Activated CD4-positive, alpha-beta T cell treated with anti-CD3 and anti-CD28 coated beads, Interleukin-2, amount 10 ng/mL, durations not matched to agents 7 days and 5 days (primary cell): ENCODE results near the gene FIG4. TPM values are rescaled to one million over a fixed set of nuclear protein-coding genes. Genes with fewer than 3 reads are reported as not detected.
"Not testable (repeated sequence)": the region's sequence is repeated elsewhere in the genome, so short reads cannot be mapped to it uniquely, and the experiment has no call there.

ENCODE experiments used
- CTCF ChIA-PET: fragments of 350-600 bp; sonication (Branson Sonifier 250); formaldehyde crosslinking; loops from one replicate; lab custom pipeline; 2021; ENCODE audit warnings: antibody characterized with exemption; lab: Charles Lee
- POLR2A ChIA-PET: fragments of 350-600 bp; sonication (Branson Sonifier 250); formaldehyde crosslinking; loops from one replicate; lab custom pipeline; 2021; ENCODE audit warnings: antibody characterized with exemption; lab: Charles Lee
- DNase-seq: peaks from one replicate; pipeline ENCODE4 v3.0.0-alpha.2; 2020
- H3K27ac Mint-ChIP-seq: one replicate; pipeline ENCODE4 v1.8.0; 2021; ENCODE audit warnings: mild to moderate bottlenecking, moderate library complexity, mixed read lengths
- H3K27me3 Mint-ChIP-seq: one replicate; pipeline ENCODE4 v1.8.0; 2021; ENCODE audit warnings: mixed read lengths
- H3K36me3 Mint-ChIP-seq: one replicate; pipeline ENCODE4 v1.8.0; 2021; ENCODE audit warnings: low read depth, mixed read lengths
- H3K4me1 Mint-ChIP-seq: one replicate; pipeline ENCODE4 v1.8.0; 2021; ENCODE audit warnings: mixed read lengths
- H3K4me3 Mint-ChIP-seq: one replicate; pipeline ENCODE4 v1.8.0; 2021; ENCODE audit warnings: mild to moderate bottlenecking, moderate library complexity, mixed read lengths
- H3K9me3 Mint-ChIP-seq: one replicate; pipeline ENCODE4 v1.8.0; 2021; ENCODE audit warnings: mixed read lengths
- total RNA-seq, 2 experiments: library from RNA; stranded (reverse); gene quantifications; one replicate each; pipeline ENCODE4 v1.2.3, GENCODE V29; 2021

FIG4 gene
- total RNA-seq, 2 experiments from 2014 or later, result 11.0 to 11.6 TPM

DNA sequence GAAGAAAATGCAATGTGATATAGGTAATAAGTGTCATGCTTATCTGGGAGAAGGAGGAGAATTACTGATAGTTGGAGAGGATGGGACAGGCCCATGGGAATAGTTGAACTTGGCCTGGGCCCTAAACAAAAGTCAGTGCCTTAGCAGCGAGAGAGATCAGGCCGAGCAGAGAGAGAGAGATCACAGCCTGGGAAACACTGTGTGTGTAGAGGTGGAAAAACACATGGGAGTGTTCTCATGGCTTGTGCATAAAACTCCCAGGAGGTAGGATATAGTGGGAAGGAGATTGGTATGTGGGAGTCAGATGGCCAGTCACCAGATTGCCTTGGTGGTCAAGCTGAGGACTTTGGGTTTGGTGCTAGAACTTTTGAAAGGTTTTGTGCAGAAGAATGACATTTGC lies 47.6 kb downstream of the FIG4 start:
- Mint-ChIP-seq H3K27ac (no peak overlapping the region), H3K4me3 (no peak overlapping the region), H3K4me1 (no peaks in the 10 kb centered on the region), H3K27me3 (no peaks in the 10 kb centered on the region), H3K9me3 (peaks cover 3% of the 10 kb centered on the region), H3K36me3 (peaks cover 13% of the 10 kb centered on the region)
- POLR2A ChIA-PET, result no interaction called here
- no peak for DNase-seq
- CTCF ChIA-PET, result no interaction called here

DNA sequence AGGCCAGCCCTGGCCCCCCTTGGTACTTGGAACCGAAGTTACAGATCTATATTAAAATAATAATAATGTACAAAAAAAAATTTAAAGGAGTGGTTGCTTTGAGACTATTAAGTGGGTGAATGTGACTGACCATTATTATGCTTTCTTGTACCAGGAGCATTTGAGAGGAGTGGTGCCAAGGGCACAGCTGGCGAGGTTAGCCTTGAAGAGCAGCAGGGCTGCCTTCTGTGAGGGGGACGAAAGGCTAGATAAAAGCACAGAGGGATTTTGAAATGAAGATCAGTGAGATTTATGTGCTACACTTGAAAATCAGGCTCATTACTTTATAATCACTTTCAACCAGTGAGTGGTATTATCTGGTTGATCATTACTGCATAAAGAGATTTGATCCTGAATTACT lies 48.6 kb downstream of the FIG4 start:
- no peak overlapping the region for H3K27ac Mint-ChIP-seq
- peaks cover 15% of the 10 kb centered on the region for H3K36me3 Mint-ChIP-seq
- POLR2A ChIA-PET, result no interaction called here
- H3K9me3 Mint-ChIP-seq, result peaks cover 6% of the 10 kb centered on the region
- CTCF ChIA-PET, result no interaction called here
- DNase-seq, result no peak
- H3K4me1 Mint-ChIP-seq, result no peaks in the 10 kb centered on the region
- no peak overlapping the region for H3K4me3 Mint-ChIP-seq
- no peaks in the 10 kb centered on the region for H3K27me3 Mint-ChIP-seq

DNA sequence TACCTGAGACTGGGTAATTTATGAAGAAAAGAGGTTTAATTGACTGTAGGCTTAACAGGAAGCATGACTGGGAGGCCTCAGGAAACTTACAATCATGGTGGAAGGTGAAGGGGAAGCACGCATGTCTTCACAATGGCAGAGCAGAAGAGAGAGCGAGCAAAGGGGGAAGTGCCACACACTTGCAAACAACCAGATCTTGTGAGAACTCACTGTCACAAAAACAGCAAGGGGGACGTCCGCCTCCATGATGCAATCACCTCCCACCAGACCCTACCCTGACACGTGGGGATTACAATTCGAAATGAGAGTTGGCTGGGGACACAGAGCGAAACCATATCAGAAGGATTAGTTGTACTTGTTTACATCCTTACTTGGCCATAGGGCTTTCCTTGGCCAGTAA lies 49.7 kb downstream of the FIG4 start:
- Mint-ChIP-seq H3K4me3 (no peak overlapping the region), H3K4me1 (no peaks in the 10 kb centered on the region), H3K27me3 (no peaks in the 10 kb centered on the region), H3K9me3 (peaks cover 7% of the 10 kb centered on the region), H3K27ac (no peak overlapping the region), H3K36me3 (peaks cover 22% of the 10 kb centered on the region)
- DNase-seq, result no peak
- ChIA-PET CTCF (no interaction called here), POLR2A (no interaction called here)

DNA sequence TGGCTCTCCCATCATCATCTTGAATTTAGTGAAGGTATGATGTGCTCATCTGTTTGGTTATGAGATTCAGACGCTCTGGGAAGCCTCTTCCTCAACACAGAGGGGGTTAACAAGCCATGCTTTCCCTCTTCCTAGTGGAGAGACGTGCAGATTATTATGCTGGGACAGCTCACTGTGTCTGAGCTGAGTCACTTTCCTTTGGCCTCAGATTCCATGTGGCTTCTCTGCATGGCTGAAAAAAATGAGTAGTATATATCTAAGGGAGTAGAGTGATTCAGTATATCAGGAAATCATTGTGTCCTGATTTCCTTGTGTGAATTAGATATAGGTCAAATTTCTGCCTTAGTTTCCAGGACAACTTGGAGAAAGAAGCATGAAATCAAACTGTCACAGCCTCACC lies 52.6 kb downstream of the FIG4 start:
- H3K27me3 Mint-ChIP-seq, result no peaks in the 10 kb centered on the region
- no peak for DNase-seq
- CTCF ChIA-PET, result no interaction called here
- H3K9me3 Mint-ChIP-seq, result peaks cover 7% of the 10 kb centered on the region
- POLR2A ChIA-PET, result no interaction called here
- H3K4me1 Mint-ChIP-seq, result no peaks in the 10 kb centered on the region
- H3K4me3 Mint-ChIP-seq, result no peak overlapping the region
- peaks cover 20% of the 10 kb centered on the region for H3K36me3 Mint-ChIP-seq
- H3K27ac Mint-ChIP-seq, result no peak overlapping the region

DNA sequence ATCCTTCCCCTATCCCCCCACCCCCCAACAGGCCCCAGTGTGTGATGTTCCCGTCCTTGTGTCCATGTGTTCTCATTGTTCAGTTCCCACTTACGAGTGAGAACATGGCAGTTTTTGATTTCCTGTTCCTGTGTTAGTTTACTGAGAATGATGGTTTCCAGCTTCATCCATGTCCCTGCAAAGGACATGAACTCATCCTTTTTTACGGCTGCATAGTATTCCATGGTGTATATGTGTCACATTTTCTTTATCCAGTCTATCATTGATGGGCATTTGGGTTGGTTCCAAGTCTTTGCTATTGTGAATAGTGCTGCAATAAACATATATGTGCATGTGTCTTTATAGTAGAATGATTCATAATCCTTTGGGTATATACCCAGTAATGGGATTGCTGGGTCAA lies 53.7 kb downstream of the FIG4 start:
- H3K4me3 Mint-ChIP-seq, H3K4me1 Mint-ChIP-seq, H3K27ac Mint-ChIP-seq, CTCF ChIA-PET, H3K9me3 Mint-ChIP-seq, H3K27me3 Mint-ChIP-seq, DNase-seq, POLR2A ChIA-PET: not testable (repeated sequence)
- H3K36me3 Mint-ChIP-seq, result peaks cover 20% of the 10 kb centered on the region

DNA sequence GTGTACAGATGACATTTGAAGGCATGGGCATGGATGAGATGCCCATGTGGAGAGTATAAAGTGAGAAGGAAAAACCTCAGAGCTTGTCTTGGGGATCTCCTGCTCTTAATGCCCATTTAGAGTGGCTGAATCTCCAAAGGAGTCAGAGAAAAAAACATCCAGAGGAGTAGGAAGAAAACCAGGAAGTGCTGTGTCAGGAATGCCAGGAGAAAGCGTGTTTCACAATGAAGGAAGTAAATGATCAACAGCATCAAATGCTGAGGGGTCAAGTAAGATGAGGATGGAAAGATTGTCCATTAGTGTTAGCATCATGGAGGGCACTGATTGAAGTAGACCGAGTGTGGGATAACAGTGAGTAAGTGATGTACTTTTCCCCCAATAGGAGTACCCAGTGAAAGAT lies 56.1 kb downstream of the FIG4 start:
- no peak for DNase-seq
- H3K4me3 Mint-ChIP-seq, result no peak overlapping the region
- H3K9me3 Mint-ChIP-seq, result peaks cover 3% of the 10 kb centered on the region
- CTCF ChIA-PET, result no interaction called here
- no peaks in the 10 kb centered on the region for H3K4me1 Mint-ChIP-seq
- peaks cover 12% of the 10 kb centered on the region for H3K36me3 Mint-ChIP-seq
- no peaks in the 10 kb centered on the region for H3K27me3 Mint-ChIP-seq
- POLR2A ChIA-PET, result interaction anchor here (0.5 kb wide), 1 partner anchor 35 kb away, joined by 3 read pairs; no protein-coding TSS in a partner anchor
- no peak overlapping the region for H3K27ac Mint-ChIP-seq

DNA sequence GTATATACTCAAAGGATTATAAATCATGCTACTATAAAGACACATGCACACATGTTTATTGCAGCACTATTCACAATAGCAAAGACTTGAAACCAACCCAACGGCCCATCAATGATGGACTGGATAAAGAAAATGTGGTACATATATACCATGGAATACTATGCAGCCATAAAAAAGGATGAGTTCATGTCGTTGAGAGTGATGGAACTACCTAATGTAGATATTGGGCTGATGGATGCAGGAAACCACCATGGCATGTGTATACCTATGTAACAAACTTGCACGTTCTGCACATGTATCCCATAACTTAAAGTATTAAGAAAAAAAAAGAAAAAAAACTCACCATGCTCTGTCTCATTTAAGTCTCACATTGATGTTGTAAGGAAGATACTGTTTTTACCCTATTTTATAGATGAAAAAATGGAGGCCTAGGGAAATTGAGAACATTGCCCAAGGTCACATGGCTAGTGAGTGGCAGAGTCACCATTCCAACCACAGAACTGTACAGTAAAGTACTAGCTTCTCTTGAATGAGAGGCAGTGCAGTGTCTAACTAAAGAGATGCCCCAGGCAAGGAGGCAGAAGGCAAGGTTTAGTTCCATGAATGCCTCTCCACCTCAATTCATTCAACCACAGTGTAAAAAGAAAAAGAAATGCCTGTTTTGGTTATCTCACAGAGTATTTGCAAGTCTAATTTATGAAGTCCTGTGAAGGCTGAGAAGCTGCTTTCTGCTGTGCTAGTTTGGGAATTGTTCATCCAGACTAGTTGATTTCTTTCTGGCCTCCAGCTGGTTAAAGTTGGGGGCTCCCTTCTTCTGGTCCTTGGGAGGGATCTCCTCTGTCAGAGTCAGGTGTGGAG lies 68.2 kb downstream of the FIG4 start:
- ChIA-PET CTCF (interaction anchor here (1.3 kb wide), 1 partner anchor 208 kb away, joined by 3 read pairs; no protein-coding TSS in a partner anchor), POLR2A (no interaction called here)
- Mint-ChIP-seq H3K4me3 (no peak overlapping the region), H3K36me3 (peaks cover 25% of the 10 kb centered on the region), H3K27me3 (no peaks in the 10 kb centered on the region), H3K9me3 (peaks cover 8% of the 10 kb centered on the region), H3K4me1 (peaks cover 14% of the 10 kb centered on the region), H3K27ac (no peak overlapping the region)
- no peak for DNase-seq

DNA sequence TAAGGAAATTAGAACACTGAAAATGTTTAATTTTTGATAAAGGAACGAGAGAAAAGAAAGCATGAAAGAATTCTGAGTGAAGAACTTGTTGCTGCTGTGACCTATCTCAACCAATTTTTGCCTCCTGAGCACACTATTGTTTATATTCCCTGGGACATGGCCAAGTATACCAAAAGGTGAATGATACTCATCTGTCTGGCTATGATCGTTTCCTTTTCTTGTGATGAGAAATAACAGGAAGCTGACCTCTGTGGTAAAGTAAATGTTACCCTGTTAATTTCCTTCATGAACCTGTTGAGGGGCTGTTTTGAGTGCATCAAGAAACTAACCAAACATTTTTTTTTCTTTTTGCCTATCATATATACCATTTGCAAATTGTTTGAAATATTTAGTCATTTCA lies 69.1 kb downstream of the FIG4 start:
- Mint-ChIP-seq H3K4me3 (no peak overlapping the region), H3K9me3 (peaks cover 8% of the 10 kb centered on the region), H3K4me1 (peaks cover 14% of the 10 kb centered on the region), H3K27me3 (no peaks in the 10 kb centered on the region), H3K27ac (peak overlapping the region; percentile 2), H3K36me3 (peaks cover 24% of the 10 kb centered on the region)
- POLR2A ChIA-PET, result no interaction called here
- CTCF ChIA-PET, result interaction anchor here (1.3 kb wide), 1 partner anchor 207 kb away, joined by 3 read pairs; no protein-coding TSS in a partner anchor
- DNase-seq, result no peak

DNA sequence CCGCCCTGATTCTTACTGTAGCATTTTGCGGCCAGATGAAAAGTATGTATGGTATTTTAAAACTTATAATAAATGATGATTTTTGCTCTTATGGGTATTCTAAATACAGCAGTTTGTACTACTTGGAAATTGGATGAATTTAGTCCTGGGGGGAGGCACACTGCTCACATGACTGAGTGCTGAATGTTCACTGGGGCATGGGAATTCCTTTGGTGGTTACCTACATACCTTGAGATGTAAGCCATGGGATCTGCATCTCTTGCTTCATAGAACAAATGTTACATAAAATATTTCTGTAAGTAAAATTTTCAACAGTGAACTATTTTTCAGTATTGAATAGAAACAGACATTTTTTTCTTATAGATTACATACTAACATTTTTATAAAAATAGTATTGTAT lies 71.1 kb downstream of the FIG4 start:
- no peaks in the 10 kb centered on the region for H3K27me3 Mint-ChIP-seq
- ChIA-PET CTCF (interaction anchor here (0.5 to 0.6 kb wide), 2 partner anchors 67 to 154 kb away, joined by 3 to 5 read pairs; no protein-coding TSS in a partner anchor), POLR2A (no interaction called here)
- DNase-seq, result no peak
- H3K4me3 Mint-ChIP-seq, result no peak overlapping the region
- peaks cover 13% of the 10 kb centered on the region for H3K36me3 Mint-ChIP-seq
- peaks cover 14% of the 10 kb centered on the region for H3K4me1 Mint-ChIP-seq
- H3K27ac Mint-ChIP-seq, result no peak overlapping the region
- H3K9me3 Mint-ChIP-seq, result peaks cover 5% of the 10 kb centered on the region

DNA sequence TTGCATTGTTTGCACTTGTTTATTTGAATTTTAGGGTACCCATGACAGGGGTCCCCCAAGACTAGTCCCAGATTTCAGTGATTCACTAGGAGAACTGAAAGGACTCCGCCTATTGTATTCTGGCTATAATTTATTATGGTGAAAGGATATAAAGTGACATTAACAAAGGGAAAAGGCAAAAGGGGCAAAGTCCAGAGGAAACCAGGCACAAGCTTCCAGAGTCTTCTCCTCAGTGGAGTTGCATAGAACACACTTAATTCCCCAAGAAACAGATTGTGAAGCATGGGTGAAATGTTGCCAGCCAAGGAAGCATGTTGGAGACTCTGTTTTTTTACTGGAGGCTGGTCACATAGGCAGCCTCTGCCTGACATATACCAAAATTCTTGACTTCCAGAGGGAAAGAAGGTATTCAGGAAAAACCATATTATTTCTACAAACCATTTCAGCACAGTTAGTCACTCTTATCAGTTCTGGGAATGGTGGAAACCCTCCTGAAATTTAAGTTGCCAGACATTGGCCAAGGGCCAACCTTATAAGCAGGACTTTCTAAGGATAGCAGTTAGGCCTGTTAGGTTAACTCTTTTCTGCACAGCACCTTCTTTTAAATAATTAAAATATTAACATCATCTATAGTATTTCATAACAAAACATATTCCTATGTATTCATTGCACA lies 71.8 kb downstream of the FIG4 start:
- H3K36me3 Mint-ChIP-seq, result peaks cover 6% of the 10 kb centered on the region
- no peaks in the 10 kb centered on the region for H3K27me3 Mint-ChIP-seq
- H3K4me3 Mint-ChIP-seq, result no peak overlapping the region
- CTCF ChIA-PET, result interaction anchor here (0.5 to 0.6 kb wide), 2 partner anchors 67 to 153 kb away, joined by 3 to 5 read pairs; no protein-coding TSS in a partner anchor
- POLR2A ChIA-PET, result no interaction called here
- H3K27ac Mint-ChIP-seq, result no peak overlapping the region
- H3K9me3 Mint-ChIP-seq, result peaks cover 5% of the 10 kb centered on the region
- no peak for DNase-seq
- peaks cover 14% of the 10 kb centered on the region for H3K4me1 Mint-ChIP-seq

DNA sequence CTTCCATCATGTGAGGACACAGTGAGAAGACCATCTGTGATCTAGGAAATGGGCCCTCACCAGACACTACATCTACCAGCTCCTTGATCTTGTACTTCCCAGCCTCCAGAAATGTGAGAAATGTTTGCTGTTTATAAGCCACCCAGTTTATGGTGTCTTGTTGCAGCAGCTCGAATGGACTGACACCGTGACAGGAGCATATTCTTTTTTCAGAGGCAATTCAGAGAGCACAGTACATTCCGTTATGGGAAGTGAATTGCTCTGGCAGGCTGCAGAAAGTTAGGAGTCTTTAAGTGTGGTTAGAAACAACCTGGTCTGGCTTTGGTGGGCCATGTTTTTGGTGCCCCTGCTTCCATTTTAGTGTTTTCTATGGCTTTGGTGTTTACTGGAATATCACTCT lies 75.1 kb downstream of the FIG4 start:
- Mint-ChIP-seq H3K36me3 (no peaks in the 10 kb centered on the region), H3K27ac (no peak overlapping the region), H3K27me3 (no peaks in the 10 kb centered on the region), H3K4me1 (no peaks in the 10 kb centered on the region), H3K9me3 (no peaks in the 10 kb centered on the region), H3K4me3 (no peak overlapping the region)
- no peak for DNase-seq
- ChIA-PET CTCF (interaction anchor here (0.6 kb wide), 1 partner anchor 10 kb away, joined by 3 read pairs; no protein-coding TSS in a partner anchor), POLR2A (no interaction called here)

DNA sequence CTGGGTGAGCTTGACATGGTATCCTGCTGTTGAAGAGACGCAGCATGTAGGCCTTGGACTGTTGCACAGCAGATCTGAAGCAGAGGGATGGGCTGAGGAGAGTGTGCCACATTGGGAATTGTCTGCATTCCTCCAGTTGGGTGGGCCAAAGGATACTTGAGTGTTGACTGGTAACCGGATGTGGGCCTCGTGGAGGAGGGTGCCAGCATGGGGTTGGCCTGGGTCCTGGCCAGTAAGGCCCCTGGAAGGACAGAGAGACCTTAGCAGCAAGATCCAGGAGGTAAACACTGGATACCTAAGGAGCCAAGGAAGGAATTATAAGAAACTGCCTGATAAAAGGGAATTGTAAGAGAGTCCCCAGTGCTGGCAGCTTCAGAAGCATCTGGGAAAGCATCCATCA lies 76.9 kb downstream of the FIG4 start:
- DNase-seq, result no peak
- H3K4me3 Mint-ChIP-seq, result no peak overlapping the region
- peaks cover 4% of the 10 kb centered on the region for H3K9me3 Mint-ChIP-seq
- H3K36me3 Mint-ChIP-seq, result peaks cover 6% of the 10 kb centered on the region
- H3K27me3 Mint-ChIP-seq, result no peaks in the 10 kb centered on the region
- CTCF ChIA-PET, result no interaction called here
- peaks cover 7% of the 10 kb centered on the region for H3K4me1 Mint-ChIP-seq
- POLR2A ChIA-PET, result no interaction called here
- H3K27ac Mint-ChIP-seq, result no peak overlapping the region

DNA sequence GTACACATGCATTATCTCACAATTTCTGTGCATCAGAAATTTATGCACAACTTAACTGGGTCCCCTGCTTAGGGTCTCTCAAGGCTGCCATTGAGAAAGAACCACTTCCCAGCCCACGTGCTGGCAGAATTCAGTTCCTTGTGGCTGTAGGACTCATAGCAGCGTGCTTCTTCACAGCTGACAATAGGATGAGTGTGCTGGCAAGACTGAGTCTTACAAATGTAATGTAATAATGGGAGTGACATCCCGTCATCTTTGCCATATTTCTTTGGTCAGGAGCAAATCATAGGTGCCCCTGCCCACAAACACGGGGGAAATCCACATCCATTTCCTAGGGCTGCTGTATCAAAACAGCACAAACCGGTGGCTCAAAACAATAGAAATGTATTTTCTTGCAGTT lies 77.4 kb downstream of the FIG4 start:
- CTCF ChIA-PET, result no interaction called here
- Mint-ChIP-seq H3K36me3 (peaks cover 6% of the 10 kb centered on the region), H3K9me3 (peaks cover 4% of the 10 kb centered on the region), H3K27ac (no peak overlapping the region), H3K4me3 (no peak overlapping the region), H3K4me1 (peaks cover 7% of the 10 kb centered on the region), H3K27me3 (no peaks in the 10 kb centered on the region)
- POLR2A ChIA-PET, result no interaction called here
- DNase-seq, result no peak
